Testis (tissue), 3 donors: ENCODE results near the gene GABRB1. TPM values are rescaled to one million over a fixed set of nuclear protein-coding genes. Genes with fewer than 3 reads are reported as not detected.

Experiments used
- DNase-seq: peaks from one replicate; pipeline ENCODE4 v3.0.0-alpha.2; 2019
- H3K27ac ChIP-seq, 2 donors: fragments of 200-600 bp; sonication (generic); one replicate each; pipeline ENCODE4 v1.5.1; 2019
- H3K27me3 ChIP-seq: fragments of 200-600 bp; sonication (generic); one replicate; pipeline ENCODE4 v1.5.1; 2019
- H3K36me3 ChIP-seq: fragments of 200-600 bp; sonication (generic); one replicate; pipeline ENCODE4 v1.5.1; 2017; ENCODE audit warnings: low read depth; ENCODE audit errors: missing control alignments
- H3K4me1 ChIP-seq: fragments of 200-600 bp; sonication (generic); one replicate; pipeline ENCODE4 v1.5.1; 2019
- H3K4me3 ChIP-seq, 2 donors: fragments of 200-600 bp; sonication (generic); one replicate each; pipeline ENCODE4 v1.5.1; 2017 to 2019
- H3K9me3 ChIP-seq: fragments of 200-600 bp; sonication (generic); one replicate; pipeline ENCODE4 v1.5.1; 2017
- CTCF ChIP-seq, 3 experiments: fragments of 450-650 bp in 2 of 3; fragments of 200-600 bp in 1 of 3; sonication (generic) in 1 of 3; IDR thresholded peaks; one replicate each; pipeline ENCODE4 v1.5.1; 2016 to 2019; ENCODE audit warnings: antibody characterized with exemption in 3 of 3, mild to moderate bottlenecking in 2 of 3, moderate library complexity in 1 of 3
- POLR2A ChIP-seq: fragments of 450-650 bp; IDR thresholded peaks from one replicate; pipeline ENCODE4 v1.6.1; 2017; ENCODE audit warnings: antibody characterized with exemption, mild to moderate bottlenecking, moderate library complexity
- WGBS, 2 donors: methylation state at CpG; one replicate each; pipeline ENCODE4 v1.1.5; 2018; 5-methylcytosine and 5-hydroxymethylcytosine counted together
- intact Hi-C: fragments of 100-400 bp; cut with DNase I; formaldehyde crosslinking; loops from one replicate; pipeline ENCODE4 v1.15.1; 2023; ENCODE audit warnings: low total_unique reads
- polyA plus RNA-seq: library from polyadenylated mRNA; stranded (reverse); fragments of 350-450 nt; fragmentation: Illumina TruSeq; extraction: RNeasy Lipid Tissue Mini Kit (QIAGEN cat#74804); gene quantifications from one replicate; pipeline ENCODE4 v1.2.3, GENCODE V29; 2014; ENCODE audit warnings: low read depth, low replicate concordance; ENCODE audit not compliant: insufficient read depth
- total RNA-seq, 2 donors: library from RNA; depleted of rRNA; stranded (reverse); fragments of >200 nt; gene quantifications; one replicate each; pipeline ENCODE4 v1.2.3, GENCODE V29; 2016

Gene GABRB1
- total and polyA plus RNA-seq, 3 donors from 2014 or later: 0.50 to 0.87 TPM; not detected in 1

DNA sequence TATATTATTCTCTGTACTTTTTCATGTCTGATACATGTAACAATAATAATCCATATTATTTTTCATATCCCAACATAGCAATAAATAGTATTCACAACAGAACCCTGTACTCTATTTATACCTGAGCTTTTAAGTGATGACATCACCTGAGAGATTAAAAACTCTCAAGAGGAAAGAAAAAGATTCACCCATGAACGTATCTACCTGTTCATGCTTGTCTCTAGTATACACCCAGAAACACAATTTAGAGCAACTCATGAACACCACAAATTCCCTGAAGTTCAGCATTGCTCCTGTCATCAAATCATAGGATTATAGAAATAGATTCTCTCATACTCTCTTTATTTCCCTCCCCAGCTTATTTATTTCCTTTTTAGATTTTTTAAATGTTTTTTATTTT lies 185.9 kb downstream of the GABRB1 start:
- Histone ChIP-seq H3K36me3 (no peaks in the 10 kb centered on the region), H3K27ac (no peak overlapping the region), H3K27me3 (no peaks in the 10 kb centered on the region), H3K9me3 (no peaks in the 10 kb centered on the region), H3K4me1 (no peaks in the 10 kb centered on the region), H3K4me3 (no peak overlapping the region)
- no peak for DNase-seq
- TF ChIP-seq CTCF (IDR thresholded peaks at IDR 0.05): no peak
- no peak for TF ChIP-seq POLR2A
- 77 to 87% methylated on average over 1 of the region's 1 CpG for WGBS, 2 donors
- intact Hi-C loops: no loop called here

DNA sequence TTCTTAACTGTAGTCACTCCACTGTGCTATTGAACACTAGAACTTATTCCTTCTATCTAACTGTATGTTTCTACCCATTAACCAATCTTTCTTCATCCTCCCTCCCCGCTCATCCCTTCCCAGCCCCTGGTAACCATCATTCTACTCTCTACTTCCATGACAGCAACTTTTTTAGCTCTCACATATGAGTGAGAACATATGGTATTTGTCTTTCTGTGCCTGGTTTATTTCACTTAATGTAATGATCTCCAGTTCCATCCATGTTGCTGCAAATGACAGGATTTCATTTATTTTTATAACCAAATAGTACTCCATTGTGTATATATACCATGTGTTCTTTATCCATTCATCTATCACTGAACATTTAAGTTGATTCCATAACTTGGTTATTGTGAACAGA lies 186.5 kb downstream of the GABRB1 start:
- DNase-seq: no peak
- Histone ChIP-seq H3K4me3 (no peak overlapping the region), H3K27ac (no peak overlapping the region), H3K36me3 (no peaks in the 10 kb centered on the region), H3K4me1 (no peaks in the 10 kb centered on the region), H3K27me3 (no peaks in the 10 kb centered on the region), H3K9me3 (no peaks in the 10 kb centered on the region)
- TF ChIP-seq POLR2A (no peak), CTCF (IDR thresholded peaks at IDR 0.05) (no peak)
- intact Hi-C loops: no loop called here
- WGBS, 2 donors: 69 to 83% methylated on average over 1 of the region's 1 CpG

DNA sequence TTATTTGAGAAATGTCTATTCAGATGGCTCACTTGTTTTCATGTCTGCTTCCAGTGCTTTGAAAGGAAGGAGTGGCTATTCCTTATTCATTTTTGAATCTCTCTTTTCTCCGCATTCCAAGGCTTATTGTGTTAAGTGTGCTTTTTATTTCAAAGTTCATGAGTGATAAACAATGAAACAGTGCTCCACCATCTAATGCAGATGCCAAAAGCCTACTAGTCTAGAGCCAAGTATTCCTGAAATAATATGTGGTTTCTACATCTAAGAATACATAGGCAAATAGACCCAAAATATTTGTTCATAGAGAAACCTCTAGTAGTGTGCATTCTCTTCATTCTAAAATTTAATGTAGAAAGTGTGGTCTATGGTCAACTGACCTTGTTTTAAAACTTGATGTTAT lies 187.3 kb downstream of the GABRB1 start:
- H3K4me3 ChIP-seq: no peak overlapping the region
- no peak for DNase-seq
- 90% methylated on average over 1 of the region's 1 CpG for WGBS, 2 donors
- H3K27me3 ChIP-seq: no peaks in the 10 kb centered on the region
- H3K9me3 ChIP-seq: no peaks in the 10 kb centered on the region
- H3K27ac ChIP-seq: no peak overlapping the region
- intact Hi-C loops: no loop called here
- TF ChIP-seq CTCF (IDR thresholded peaks at IDR 0.05) (no peak), POLR2A (no peak)
- H3K4me1 ChIP-seq: no peaks in the 10 kb centered on the region
- no peaks in the 10 kb centered on the region for H3K36me3 ChIP-seq

- no peaks in the 10 kb centered on the region for H3K9me3 ChIP-seq
- TF ChIP-seq CTCF (IDR thresholded peaks at IDR 0.05) (no peak), POLR2A (no peak)
- WGBS, 2 donors: 82 to 84% methylated on average over 2 of the region's 2 CpGs
- no peaks in the 10 kb centered on the region for H3K27me3 ChIP-seq
- H3K4me3 ChIP-seq: no peak overlapping the region
- DNase-seq: no peak
- no peak overlapping the region for H3K27ac ChIP-seq
- intact Hi-C loops: no loop called here
- no peaks in the 10 kb centered on the region for H3K36me3 ChIP-seq
- no peaks in the 10 kb centered on the region for H3K4me1 ChIP-seq
Measured at GRCh38 chr4:47219586-47219985, 188.2 kb downstream of the GABRB1 start.

DNA sequence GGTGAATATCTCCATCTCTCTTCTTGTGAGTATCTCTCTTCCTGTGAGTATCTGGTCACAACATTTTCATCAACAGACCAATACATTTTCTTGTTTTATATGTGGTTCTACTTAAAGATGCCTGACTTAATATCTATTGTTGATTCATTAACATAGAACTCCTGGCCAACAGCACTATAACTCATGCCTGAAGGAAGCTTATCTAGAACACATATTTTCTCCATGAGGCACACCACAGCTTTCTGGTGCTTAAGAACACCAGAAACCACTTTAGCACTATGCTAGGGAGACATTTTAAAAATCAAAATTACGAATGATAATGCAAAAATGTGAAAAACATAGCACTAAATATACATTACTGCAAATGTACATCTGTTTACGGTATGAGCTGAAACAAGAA lies 190.4 kb downstream of the GABRB1 start:
- Histone ChIP-seq H3K27ac (no peak overlapping the region), H3K9me3 (no peaks in the 10 kb centered on the region), H3K36me3 (no peaks in the 10 kb centered on the region), H3K4me1 (no peaks in the 10 kb centered on the region), H3K27me3 (no peaks in the 10 kb centered on the region), H3K4me3 (no peak overlapping the region)
- no peak for DNase-seq
- TF ChIP-seq CTCF (IDR thresholded peaks at IDR 0.05) (no peak), POLR2A (no peak)
- intact Hi-C loops: no loop called here
- WGBS, 2 donors: 55 to 82% methylated on average over 2 of the region's 2 CpGs
